Measurements from ENCODE around the gene ADCYAP1R1. TPM values are rescaled to one million over a fixed set of nuclear protein-coding genes. Genes with fewer than 3 reads are reported as not detected.

The ADCYAP1R1 gene
- total and polyA plus RNA-seq, 7 donors, result 0.60 to 35.7 (median 18.2) TPM; not detected in 1

DNA sequence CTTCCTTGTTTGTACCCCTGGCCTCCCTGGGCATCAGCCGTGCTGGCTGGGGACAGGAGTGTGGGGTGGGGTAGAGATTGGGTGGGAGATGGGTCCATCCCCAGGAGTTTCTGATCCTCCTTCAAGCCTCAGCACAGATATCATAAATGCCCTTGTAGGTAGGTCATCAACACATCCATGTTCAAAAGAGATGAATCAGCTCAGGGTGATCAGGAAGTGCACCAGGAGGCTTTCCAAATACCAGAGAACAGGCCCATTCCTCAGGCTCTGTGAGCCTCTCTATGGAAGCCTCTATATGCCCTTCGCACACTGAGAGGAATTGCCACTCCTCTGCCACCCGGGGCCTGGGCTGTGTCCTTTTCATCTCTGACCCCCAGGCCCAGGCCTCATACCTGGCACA is 31.9 kb upstream of the ADCYAP1R1 start:
- TF ChIP-seq EP300 (IDR thresholded peaks at IDR 0.05) (no peak), POLR2AphosphoS5 (IDR thresholded peaks at IDR 0.05) (no peak), POLR2A (IDR thresholded peaks at IDR 0.05) (no peak)
- TF ChIP-seq, protein P1, sequence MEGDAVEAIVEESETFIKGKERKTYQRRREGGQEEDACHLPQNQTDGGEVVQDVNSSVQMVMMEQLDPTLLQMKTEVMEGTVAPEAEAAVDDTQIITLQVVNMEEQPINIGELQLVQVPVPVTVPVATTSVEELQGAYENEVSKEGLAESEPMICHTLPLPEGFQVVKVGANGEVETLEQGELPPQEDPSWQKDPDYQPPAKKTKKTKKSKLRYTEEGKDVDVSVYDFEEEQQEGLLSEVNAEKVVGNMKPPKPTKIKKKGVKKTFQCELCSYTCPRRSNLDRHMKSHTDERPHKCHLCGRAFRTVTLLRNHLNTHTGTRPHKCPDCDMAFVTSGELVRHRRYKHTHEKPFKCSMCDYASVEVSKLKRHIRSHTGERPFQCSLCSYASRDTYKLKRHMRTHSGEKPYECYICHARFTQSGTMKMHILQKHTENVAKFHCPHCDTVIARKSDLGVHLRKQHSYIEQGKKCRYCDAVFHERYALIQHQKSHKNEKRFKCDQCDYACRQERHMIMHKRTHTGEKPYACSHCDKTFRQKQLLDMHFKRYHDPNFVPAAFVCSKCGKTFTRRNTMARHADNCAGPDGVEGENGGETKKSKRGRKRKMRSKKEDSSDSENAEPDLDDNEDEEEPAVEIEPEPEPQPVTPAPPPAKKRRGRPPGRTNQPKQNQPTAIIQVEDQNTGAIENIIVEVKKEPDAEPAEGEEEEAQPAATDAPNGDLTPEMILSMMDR (IDR thresholded peaks at IDR 0.05), result no peak
- Histone ChIP-seq H3K27ac (no peak overlapping the region), H3K27me3 (no peaks in the 10 kb centered on the region), H3K36me3 (no peaks in the 10 kb centered on the region), H3K4me3 (no peak overlapping the region), H3K4me1 (no peaks in the 10 kb centered on the region), H3K9me3 (no peaks in the 10 kb centered on the region)
- WGBS, 2 donors, result 84 to 92% methylated on average over 3 of the region's 3 CpGs
- no peak for DNase-seq
- intact Hi-C loops (cut with DNase I), result no loop called here

DNA sequence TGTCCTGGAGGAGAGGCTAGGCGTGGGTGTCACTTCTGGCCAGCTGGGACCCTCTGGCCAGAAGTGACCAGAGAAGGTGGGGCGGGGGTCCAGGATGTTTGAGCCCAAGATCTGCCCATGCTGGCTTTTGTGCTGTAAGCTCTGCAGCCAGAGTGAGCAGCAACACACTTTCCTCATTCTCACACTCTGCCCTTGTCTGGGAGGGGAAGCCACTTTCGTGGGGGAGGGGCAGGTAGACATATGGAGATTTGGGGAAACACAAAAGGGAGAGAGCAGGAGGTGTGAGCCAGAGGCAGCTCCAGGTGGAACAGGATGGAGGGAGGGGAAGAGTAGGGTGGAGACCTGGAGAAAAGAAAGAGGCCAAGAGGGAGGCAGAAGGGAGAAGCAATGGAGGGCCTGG is 31.5 kb upstream of the ADCYAP1R1 start:
- TF ChIP-seq EP300 (IDR thresholded peaks at IDR 0.05) (no peak), POLR2AphosphoS5 (IDR thresholded peaks at IDR 0.05) (no peak), POLR2A (IDR thresholded peaks at IDR 0.05) (no peak)
- TF ChIP-seq, protein P1 (IDR thresholded peaks at IDR 0.05), result no peak
- no peaks in the 10 kb centered on the region for H3K9me3 ChIP-seq
- H3K27ac ChIP-seq, result no peak overlapping the region
- H3K4me3 ChIP-seq, result no peak overlapping the region
- H3K27me3 ChIP-seq, result no peaks in the 10 kb centered on the region
- intact Hi-C loops (cut with DNase I), result no loop called here
- 63 to 69% methylated on average over 3 of the region's 3 CpGs for WGBS, 2 donors
- H3K36me3 ChIP-seq, result no peaks in the 10 kb centered on the region
- DNase-seq, result no peak
- H3K4me1 ChIP-seq, result no peaks in the 10 kb centered on the region

DNA sequence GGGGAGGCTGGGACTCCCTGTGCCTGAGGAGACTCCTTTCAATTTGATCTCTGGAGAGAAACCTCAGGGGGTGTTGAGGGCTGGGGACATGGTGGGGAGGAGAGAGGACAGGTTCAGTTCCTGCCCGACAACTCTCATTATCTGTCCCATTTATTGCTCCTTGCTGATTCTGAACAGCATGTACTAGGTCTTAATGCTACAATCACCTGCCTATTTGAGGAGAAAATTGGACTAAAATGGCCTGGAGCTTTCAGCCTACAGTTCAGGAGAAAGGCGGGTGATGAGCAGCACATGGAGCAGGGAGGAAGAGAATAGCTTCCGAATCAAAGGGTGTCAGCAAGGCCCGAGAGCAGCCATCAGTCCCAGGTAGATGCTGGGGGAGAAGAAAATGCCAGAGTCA is 30.0 kb upstream of the ADCYAP1R1 start:
- DNase-seq, result no peak
- H3K27me3 ChIP-seq, result no peaks in the 10 kb centered on the region
- no peaks in the 10 kb centered on the region for H3K9me3 ChIP-seq
- no peak overlapping the region for H3K27ac ChIP-seq
- TF ChIP-seq, protein P1 (IDR thresholded peaks at IDR 0.05), result no peak
- intact Hi-C loops (cut with DNase I), result no loop called here
- WGBS, 2 donors, result 89 to 92% methylated on average over 4 of the region's 4 CpGs
- H3K4me1 ChIP-seq, result peaks cover 0 to 6% (median 3%) of the 10 kb centered on the region in 4 donors
- H3K36me3 ChIP-seq, result no peaks in the 10 kb centered on the region
- no peak overlapping the region for H3K4me3 ChIP-seq

DNA sequence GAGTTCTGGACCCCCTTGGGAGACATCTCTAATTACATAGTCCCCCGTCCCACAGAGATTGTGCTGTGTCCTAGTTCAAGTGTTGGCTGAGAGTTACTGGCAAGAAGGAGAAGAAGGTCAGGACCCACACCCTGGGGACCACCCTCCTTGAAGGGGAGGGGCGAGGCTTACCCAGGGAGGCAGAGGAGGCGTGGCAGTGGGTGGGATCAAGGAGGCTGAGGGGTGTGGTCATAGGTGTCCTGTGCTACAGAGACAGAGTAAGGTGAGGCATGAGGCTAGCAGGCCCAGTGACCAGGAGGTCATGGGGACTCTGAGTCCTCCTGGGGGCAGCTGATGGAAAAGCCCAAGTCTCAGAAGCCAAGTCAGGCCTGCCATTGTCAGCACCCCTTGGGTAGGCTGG is 29.4 kb upstream of the ADCYAP1R1 start:
- Histone ChIP-seq H3K27me3 (peaks cover 0 to 5% (median 0%) of the 10 kb centered on the region in 3 donors), H3K36me3 (no peaks in the 10 kb centered on the region), H3K4me3 (no peak overlapping the region), H3K9me3 (no peaks in the 10 kb centered on the region), H3K27ac (no peak overlapping the region), H3K4me1 (peaks cover 0 to 10% (median 5%) of the 10 kb centered on the region in 4 donors)
- 71 to 81% methylated on average over 3 of the region's 3 CpGs for WGBS, 2 donors
- no peak for DNase-seq
- no peak for TF ChIP-seq POLR2A (IDR thresholded peaks at IDR 0.05)
- TF ChIP-seq, protein P1 (IDR thresholded peaks at IDR 0.05), result no peak
- TF ChIP-seq EP300 (IDR thresholded peaks at IDR 0.05), result no peak
- no peak for TF ChIP-seq POLR2AphosphoS5 (IDR thresholded peaks at IDR 0.05)
- intact Hi-C loops (cut with DNase I), result no loop called here

DNA sequence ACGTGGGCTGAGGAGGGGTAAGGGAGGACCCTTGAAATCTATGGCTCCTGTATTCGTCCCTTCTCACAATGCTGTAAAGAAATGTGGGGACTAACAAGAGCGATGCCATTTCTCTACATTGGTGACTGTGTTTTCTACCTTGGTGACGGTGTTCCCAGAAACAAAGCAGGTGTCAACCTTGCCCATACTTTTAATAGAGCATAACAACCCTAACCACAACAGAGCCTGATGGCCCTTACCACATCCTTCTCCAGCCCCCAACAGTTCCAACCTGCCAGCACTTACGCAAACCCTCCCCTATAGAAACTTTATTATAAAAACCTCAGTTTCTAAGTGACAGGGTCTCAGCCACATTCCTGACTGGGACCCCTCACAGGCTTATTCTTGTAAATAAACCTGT is 28.2 kb upstream of the ADCYAP1R1 start:
- DNase-seq, result no peak
- peaks cover 0 to 12% (median 5%) of the 10 kb centered on the region in 4 donors for H3K4me1 ChIP-seq
- intact Hi-C loops (cut with DNase I), result no loop called here
- no peak overlapping the region for H3K4me3 ChIP-seq
- 68 to 87% methylated on average over 5 of the region's 5 CpGs for WGBS, 2 donors
- TF ChIP-seq EP300 (IDR thresholded peaks at IDR 0.05) (no peak), POLR2AphosphoS5 (IDR thresholded peaks at IDR 0.05) (no peak), POLR2A (IDR thresholded peaks at IDR 0.05) (no peak)
- TF ChIP-seq, protein P1 (IDR thresholded peaks at IDR 0.05), result no peak
- H3K27ac ChIP-seq, result no peak overlapping the region
- H3K36me3 ChIP-seq, result no peaks in the 10 kb centered on the region
- H3K27me3 ChIP-seq, result peaks cover 0 to 5% (median 0%) of the 10 kb centered on the region in 3 donors
- no peaks in the 10 kb centered on the region for H3K9me3 ChIP-seq
